ENCODE data around the gene TOX4.

The TOX4 gene

GRCh38 chr14:21518725-21519124 is 41.7 kb downstream of the TOX4 start:
- peaks cover 5% of the 10 kb centered on the region for H3K27me3 Mint-ChIP-seq
- ATAC-seq (ENCODE audit: low read depth) (no peak), DNase-seq (ENCODE audit: low spot score in 2 of 2) (no peak)
- H3K27ac Mint-ChIP-seq = no peak overlapping the region
- peaks cover 3% of the 10 kb centered on the region for H3K4me1 Mint-ChIP-seq
- H3K9me3 Mint-ChIP-seq = no peaks in the 10 kb centered on the region
- no peak overlapping the region for H3K4me3 Mint-ChIP-seq
- no peaks in the 10 kb centered on the region for H3K36me3 Mint-ChIP-seq

- DNase-seq (ENCODE audit: low spot score in 2 of 2) = no peak
- Mint-ChIP-seq H3K9me3 (no peaks in the 10 kb centered on the region), H3K4me1 (peaks cover 7% of the 10 kb centered on the region), H3K27ac (no peak overlapping the region), H3K36me3 (no peaks in the 10 kb centered on the region), H3K4me3 (no peak overlapping the region), H3K27me3 (peaks cover 11% of the 10 kb centered on the region)
- no peak for ATAC-seq (ENCODE audit: low read depth)
Measured at GRCh38 chr14:21520767-21521166, 43.8 kb downstream of the TOX4 start.

GRCh38 chr14:21521501-21521900 is 44.5 kb downstream of the TOX4 start:
- Mint-ChIP-seq H3K9me3 (no peaks in the 10 kb centered on the region), H3K4me3 (no peak overlapping the region), H3K36me3 (no peaks in the 10 kb centered on the region), H3K27me3 (peaks cover 11% of the 10 kb centered on the region), H3K27ac (no peak overlapping the region), H3K4me1 (peaks cover 7% of the 10 kb centered on the region)
- no peak for ATAC-seq (ENCODE audit: low read depth)
- no peak for DNase-seq (ENCODE audit: low spot score in 2 of 2)

- H3K4me3 Mint-ChIP-seq = no peak overlapping the region
- H3K9me3 Mint-ChIP-seq = no peaks in the 10 kb centered on the region
- H3K4me1 Mint-ChIP-seq = peaks cover 8% of the 10 kb centered on the region
- no peak for ATAC-seq (ENCODE audit: low read depth)
- peaks cover 11% of the 10 kb centered on the region for H3K27me3 Mint-ChIP-seq
- no peak for DNase-seq (ENCODE audit: low spot score in 2 of 2)
- H3K36me3 Mint-ChIP-seq = no peaks in the 10 kb centered on the region
- H3K27ac Mint-ChIP-seq = no peak overlapping the region
Measured at GRCh38 chr14:21523203-21523602, 46.2 kb downstream of the TOX4 start.

- H3K36me3 Mint-ChIP-seq = no peaks in the 10 kb centered on the region
- H3K27ac Mint-ChIP-seq = no peak overlapping the region
Measured at GRCh38 chr14:21524575-21525490, 47.8 kb downstream of the TOX4 start.

GRCh38 chr14:21525571-21525961 is 48.6 kb downstream of the TOX4 start:
- Mint-ChIP-seq H3K36me3 (no peaks in the 10 kb centered on the region), H3K27ac (peak overlapping the region; percentile 0)

More at GRCh38 chr14:21524575-21525490, 47.8 kb downstream of the TOX4 start:
- ATAC-seq (ENCODE audit: low read depth) = no peak
- DNase-seq (ENCODE audit: low spot score in 2 of 2) = no peak
- Mint-ChIP-seq H3K4me3 (peak overlapping the region; percentile 84), H3K4me1 (peaks cover 8% of the 10 kb centered on the region), H3K9me3 (no peaks in the 10 kb centered on the region), H3K27me3 (peaks cover 11% of the 10 kb centered on the region)

GRCh38 chr14:21525962-21526671 is 49.1 kb downstream of the TOX4 start, which contains the start of gene SALL2:
SALL2 (minus strand) TSS chr14:21526346; CDS start chr14:21526127, 219 bp downstream.
- Mint-ChIP-seq H3K4me3 (peak within 1 kb of the TSS; percentile 84), H3K36me3 (no peaks in the 10 kb centered on the region), H3K27me3 (peaks cover 12% of the 10 kb centered on the region), H3K9me3 (no peaks in the 10 kb centered on the region), H3K4me1 (peaks cover 8% of the 10 kb centered on the region), H3K27ac (peak within 1 kb of the TSS; percentile 0)
- DNase-seq (ENCODE audit: low spot score in 2 of 2) (peak in 1 of 2 donors; percentile 22), ATAC-seq (ENCODE audit: low read depth) (peak; percentile 47)

More at GRCh38 chr14:21525571-21525961, 48.6 kb downstream of the TOX4 start:
- Mint-ChIP-seq H3K27me3 (peaks cover 11% of the 10 kb centered on the region), H3K9me3 (no peaks in the 10 kb centered on the region), H3K4me1 (peaks cover 8% of the 10 kb centered on the region), H3K4me3 (peak overlapping the region; percentile 84)
- DNase-seq (ENCODE audit: low spot score in 2 of 2) (no peak), ATAC-seq (ENCODE audit: low read depth) (no peak)

GRCh38 chr14:21526672-21527317 is 49.8 kb downstream of the TOX4 start:
- H3K27me3 Mint-ChIP-seq = peaks cover 11% of the 10 kb centered on the region
- H3K36me3 Mint-ChIP-seq = no peaks in the 10 kb centered on the region
- ATAC-seq (ENCODE audit: low read depth) (no peak), DNase-seq (ENCODE audit: low spot score in 2 of 2) (no peak)
- H3K4me1 Mint-ChIP-seq = peaks cover 8% of the 10 kb centered on the region
- no peak overlapping the region for H3K27ac Mint-ChIP-seq
- no peaks in the 10 kb centered on the region for H3K9me3 Mint-ChIP-seq
- peak overlapping the region; percentile 84 for H3K4me3 Mint-ChIP-seq

- no peaks in the 10 kb centered on the region for H3K9me3 Mint-ChIP-seq
- peaks cover 13% of the 10 kb centered on the region for H3K27me3 Mint-ChIP-seq
- H3K27ac Mint-ChIP-seq = no peak overlapping the region
- DNase-seq (ENCODE audit: low spot score in 2 of 2) = no peak
- peaks cover 8% of the 10 kb centered on the region for H3K4me1 Mint-ChIP-seq
- H3K4me3 Mint-ChIP-seq = peak overlapping the region; percentile 84
- ATAC-seq (ENCODE audit: low read depth) = no peak
- H3K36me3 Mint-ChIP-seq = no peaks in the 10 kb centered on the region
Measured at GRCh38 chr14:21527318-21527679, 50.3 kb downstream of the TOX4 start.

GRCh38 chr14:21528381-21529348 is 51.7 kb downstream of the TOX4 start:
- peaks cover 12% of the 10 kb centered on the region for H3K27me3 Mint-ChIP-seq
- DNase-seq (ENCODE audit: low spot score in 2 of 2) = no peak
- H3K4me1 Mint-ChIP-seq = peaks cover 5% of the 10 kb centered on the region
- H3K4me3 Mint-ChIP-seq = no peak overlapping the region
- no peak for ATAC-seq (ENCODE audit: low read depth)
- no peaks in the 10 kb centered on the region for H3K36me3 Mint-ChIP-seq
- no peaks in the 10 kb centered on the region for H3K9me3 Mint-ChIP-seq
- H3K27ac Mint-ChIP-seq = no peak overlapping the region

- no peak overlapping the region for H3K27ac Mint-ChIP-seq
- peaks cover 5% of the 10 kb centered on the region for H3K4me1 Mint-ChIP-seq
- no peak overlapping the region for H3K4me3 Mint-ChIP-seq
- ATAC-seq (ENCODE audit: low read depth) (no peak), DNase-seq (ENCODE audit: low spot score in 2 of 2) (no peak)
- no peaks in the 10 kb centered on the region for H3K36me3 Mint-ChIP-seq
- no peaks in the 10 kb centered on the region for H3K9me3 Mint-ChIP-seq
- peaks cover 13% of the 10 kb centered on the region for H3K27me3 Mint-ChIP-seq
Measured at GRCh38 chr14:21529515-21529914, 52.5 kb downstream of the TOX4 start.

- H3K27ac Mint-ChIP-seq = no peak overlapping the region
- no peaks in the 10 kb centered on the region for H3K36me3 Mint-ChIP-seq
- H3K27me3 Mint-ChIP-seq = peaks cover 30% of the 10 kb centered on the region
- DNase-seq (ENCODE audit: low spot score in 2 of 2) (no peak), ATAC-seq (ENCODE audit: low read depth) (no peak)
- peaks cover 12% of the 10 kb centered on the region for H3K4me1 Mint-ChIP-seq
- H3K9me3 Mint-ChIP-seq = no peaks in the 10 kb centered on the region
- H3K4me3 Mint-ChIP-seq = no peak overlapping the region
Measured at GRCh38 chr14:21533294-21533693, 56.3 kb downstream of the TOX4 start.

- Mint-ChIP-seq H3K9me3 (no peaks in the 10 kb centered on the region), H3K4me3 (no peak overlapping the region), H3K27ac (no peak overlapping the region), H3K36me3 (no peaks in the 10 kb centered on the region), H3K27me3 (peaks cover 38% of the 10 kb centered on the region), H3K4me1 (peaks cover 12% of the 10 kb centered on the region)
- ATAC-seq (ENCODE audit: low read depth) (no peak), DNase-seq (ENCODE audit: low spot score in 2 of 2) (no peak)
Measured at GRCh38 chr14:21534576-21534975, 57.6 kb downstream of the TOX4 start.

All from memory B cell (primary cell).